HEK293 (cell line): ENCODE measurements around the gene COPA.
A peak's percentile ranks its signal among the peaks of the same experiment; 100 is the strongest.

Experiments
- FEZF1 ChIP-seq: fragments of 450-650 bp; formaldehyde crosslinking; IDR thresholded peaks from 2 replicates; pipeline ENCODE4 v1.5.1; 2016; ENCODE audit warnings: missing biosample characterization, missing genetic modification characterization
- HOXD13 ChIP-seq: sonication (generic); formaldehyde crosslinking; IDR thresholded peaks from 2 replicates; pipeline ENCODE4 v1.8.0; 2022; ENCODE audit warnings: missing genetic modification reagents, borderline replicate concordance
- KLF10 ChIP-seq: fragments of 450-650 bp; IDR thresholded peaks from 2 replicates; pipeline ENCODE4 v1.5.1; 2018; ENCODE audit warnings: missing biosample characterization, mild to moderate bottlenecking, missing genetic modification characterization
- MEIS1 ChIP-seq: sonication (generic); formaldehyde crosslinking; IDR thresholded peaks from 2 replicates; pipeline ENCODE4 v1.8.1; 2022; ENCODE audit warnings: missing genetic modification reagents, mild to moderate bottlenecking, borderline replicate concordance
- SP3 ChIP-seq: fragments of 450-650 bp; formaldehyde crosslinking; IDR thresholded peaks from 2 replicates; pipeline ENCODE4 v1.5.1; 2016; ENCODE audit warnings: missing biosample characterization, missing genetic modification characterization
- ZFHX2 ChIP-seq: fragments of 450-650 bp; formaldehyde crosslinking; conservative IDR thresholded peaks from 2 replicates; pipeline ENCODE4 v1.5.1; 2016; ENCODE audit warnings: missing biosample characterization, missing genetic modification characterization
- ZFP3 ChIP-seq: fragments of 450-650 bp; formaldehyde crosslinking; IDR thresholded peaks from 2 replicates; pipeline ENCODE4 v1.5.1; 2016; ENCODE audit warnings: low read depth, missing biosample characterization, missing genetic modification characterization
- ZNF19 ChIP-seq: fragments of 450-650 bp; formaldehyde crosslinking; IDR thresholded peaks from 2 replicates; pipeline ENCODE4; 2016; ENCODE audit warnings: missing biosample characterization, missing genetic modification characterization, low read depth
- ZNF266 ChIP-seq: fragments of 450-650 bp; formaldehyde crosslinking; IDR thresholded peaks from 2 replicates; pipeline ENCODE4 v1.5.1; 2016; ENCODE audit warnings: missing biosample characterization, missing genetic modification characterization, low read depth
- ZNF292 ChIP-seq: fragments of 450-650 bp; formaldehyde crosslinking; IDR thresholded peaks from 2 replicates; pipeline ENCODE4 v1.5.1; 2016; ENCODE audit warnings: low read depth, missing biosample characterization, missing genetic modification characterization, borderline replicate concordance
- ZNF449 ChIP-seq: fragments of 450-650 bp; formaldehyde crosslinking; IDR thresholded peaks from 2 replicates; pipeline ENCODE4 v1.5.1; 2017; ENCODE audit warnings: missing biosample characterization, mild to moderate bottlenecking, missing genetic modification characterization, moderate library complexity
- ZNF510 ChIP-seq: fragments of 450-650 bp; formaldehyde crosslinking; IDR thresholded peaks from 2 replicates; pipeline ENCODE4 v1.5.1; 2018; ENCODE audit warnings: mild to moderate bottlenecking, missing genetic modification characterization, missing biosample characterization; ENCODE audit not compliant: insufficient replicate concordance
- ZNF514 ChIP-seq: fragments of 450-650 bp; formaldehyde crosslinking; IDR thresholded peaks from 2 replicates; pipeline ENCODE4 v1.5.1; 2016; ENCODE audit warnings: missing biosample characterization, missing genetic modification characterization
- ZNF518A ChIP-seq: fragments of 450-650 bp; formaldehyde crosslinking; conservative IDR thresholded peaks from 2 replicates; pipeline ENCODE4 v1.5.1; 2016; ENCODE audit warnings: low read depth, missing biosample characterization, missing genetic modification characterization
- ZNF555 ChIP-seq: fragments of 450-650 bp; formaldehyde crosslinking; conservative IDR thresholded peaks from 2 replicates; pipeline ENCODE4 v1.5.1; 2017; ENCODE audit warnings: missing biosample characterization, mild to moderate bottlenecking, missing genetic modification characterization, inconsistent platforms
- ZNF596 ChIP-seq: fragments of 450-650 bp; IDR thresholded peaks from 2 replicates; pipeline ENCODE4 v1.5.0; 2018; ENCODE audit warnings: missing biosample characterization, mild to moderate bottlenecking, missing genetic modification characterization, moderate library complexity
- ZNF624 ChIP-seq: fragments of 450-650 bp; formaldehyde crosslinking; IDR thresholded peaks from 2 replicates; pipeline ENCODE4 v1.5.1; 2017; ENCODE audit warnings: missing biosample characterization, missing genetic modification characterization
- ZNF660 ChIP-seq: fragments of 450-650 bp; IDR thresholded peaks from 2 replicates; pipeline ENCODE4 v1.5.1; 2018; ENCODE audit warnings: missing biosample characterization, mild to moderate bottlenecking, missing genetic modification characterization
- ZNF701 ChIP-seq: fragments of 450-650 bp; formaldehyde crosslinking; IDR thresholded peaks from 2 replicates; pipeline ENCODE4 v1.5.1; 2016; ENCODE audit warnings: missing biosample characterization, missing genetic modification characterization
- ZNF704 ChIP-seq: fragments of 450-650 bp; formaldehyde crosslinking; IDR thresholded peaks from 2 replicates; pipeline ENCODE4 v1.5.1; 2016; ENCODE audit warnings: missing biosample characterization, missing genetic modification characterization
- ZNF707 ChIP-seq: fragments of 450-650 bp; formaldehyde crosslinking; IDR thresholded peaks from 2 replicates; pipeline ENCODE4 v1.5.1; 2016; ENCODE audit warnings: missing biosample characterization, missing genetic modification characterization
- ZNF792 ChIP-seq: fragments of 450-650 bp; formaldehyde crosslinking; IDR thresholded peaks from 2 replicates; pipeline ENCODE4 v1.5.1; 2016; ENCODE audit warnings: missing biosample characterization, missing genetic modification characterization
- ZSCAN18 ChIP-seq: fragments of 450-650 bp; formaldehyde crosslinking; IDR thresholded peaks from 2 replicates; pipeline ENCODE4 v1.5.1; 2016; ENCODE audit warnings: missing biosample characterization, missing genetic modification characterization
- ZSCAN30 ChIP-seq: fragments of 450-650 bp; IDR thresholded peaks from 2 replicates; pipeline ENCODE4 v1.5.1; 2018; ENCODE audit warnings: missing biosample characterization, mild to moderate bottlenecking, missing genetic modification characterization, moderate library complexity
- TF ChIP-seq, protein P1 (sequence below): fragments of 450-650 bp; formaldehyde crosslinking; IDR thresholded peaks from 2 replicates; pipeline ENCODE4 v1.5.1; 2016; ENCODE audit warnings: missing biosample characterization, missing genetic modification characterization

Gene COPA

DNA sequence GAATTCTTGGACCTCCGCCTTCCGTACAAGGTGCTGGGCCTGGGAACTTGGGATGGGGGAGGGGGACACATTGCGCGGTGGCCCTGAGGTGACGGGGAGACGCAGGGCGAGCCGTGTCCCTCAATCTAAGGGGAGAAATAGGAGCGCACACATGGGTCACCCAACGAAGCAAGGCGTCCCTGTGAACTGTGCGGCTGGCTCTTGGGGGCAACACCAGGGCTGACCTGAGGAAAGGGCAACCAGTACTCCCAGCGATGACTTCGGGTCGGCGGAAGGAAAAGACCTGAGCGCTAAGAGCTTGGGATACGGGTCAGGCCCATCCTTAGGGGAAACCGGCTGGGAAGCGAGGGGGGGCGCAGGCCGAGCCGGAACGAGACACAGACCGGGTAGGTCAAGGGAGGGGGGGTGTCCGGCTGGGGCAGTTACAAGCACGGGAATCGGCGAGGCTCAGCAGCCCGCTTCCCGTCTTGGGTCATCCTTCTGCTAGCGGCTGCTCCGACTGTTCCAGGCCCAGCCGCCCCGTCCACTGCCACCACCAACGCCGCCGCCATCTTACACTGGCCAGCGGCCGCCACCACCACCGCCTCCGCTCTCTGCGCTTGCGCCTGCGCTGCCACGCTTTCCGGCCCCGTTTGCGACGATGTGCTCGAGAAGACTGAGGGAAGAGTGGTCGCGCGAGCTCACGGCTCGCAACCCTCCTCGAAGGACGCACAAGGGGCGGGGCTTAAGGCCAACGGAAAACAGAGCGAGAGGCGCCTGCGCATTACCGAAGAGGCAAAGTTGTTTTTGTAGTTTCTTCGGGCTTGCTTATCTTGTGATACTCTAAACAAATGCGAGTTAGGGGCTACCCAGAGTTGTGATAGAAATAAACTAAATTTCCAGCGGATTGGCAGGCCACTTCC is 80.9 kb downstream of the COPA start, which contains the start of gene DCAF8 (continued):
- peak; percentile 45; the same call in 1 of the 2 replicates for TF ChIP-seq HOXD13 (CRISPR knock-in tag)
- no peak for TF ChIP-seq ZNF266 (tag by site-specific recombination)
- TF ChIP-seq ZNF704 (tag by site-specific recombination): no peak
- TF ChIP-seq ZNF19 (tag by site-specific recombination): no peak
- peak; percentile 75; the same call in 1 of the 2 replicates for TF ChIP-seq ZNF792 (tag by site-specific recombination)
- TF ChIP-seq ZNF707 (tag by site-specific recombination): no peak
- no peak for TF ChIP-seq ZNF449 (tag by site-specific recombination)
- TF ChIP-seq SP3 (tag by site-specific recombination): peak; percentile 75
- peak; percentile 97 for TF ChIP-seq ZSCAN30 (tag by site-specific recombination)
- TF ChIP-seq ZNF660 (tag by site-specific recombination): peak; percentile 9; the same call in 1 of the 2 replicates
- no peak for TF ChIP-seq KLF10
- peak; percentile 9; the same call in 1 of the 2 replicates for TF ChIP-seq ZNF518A (tag by site-specific recombination)
- no peak for TF ChIP-seq ZNF624 (tag by site-specific recombination)
- no peak for TF ChIP-seq ZNF596 (tag by site-specific recombination)
- TF ChIP-seq ZNF292 (tag by site-specific recombination): no peak; the same call in 1 of the 2 replicates
- no peak for TF ChIP-seq ZSCAN18 (tag by site-specific recombination)
- TF ChIP-seq ZNF510: peak; percentile 86
- no peak for TF ChIP-seq ZNF701 (tag by site-specific recombination)
- no peak for TF ChIP-seq ZFP3 (tag by site-specific recombination)
- TF ChIP-seq FEZF1 (tag by site-specific recombination): no peak
- no peak for TF ChIP-seq ZNF514 (tag by site-specific recombination)
- TF ChIP-seq ZNF555: no peak
- TF ChIP-seq MEIS1: no peak
- TF ChIP-seq, protein P1, sequence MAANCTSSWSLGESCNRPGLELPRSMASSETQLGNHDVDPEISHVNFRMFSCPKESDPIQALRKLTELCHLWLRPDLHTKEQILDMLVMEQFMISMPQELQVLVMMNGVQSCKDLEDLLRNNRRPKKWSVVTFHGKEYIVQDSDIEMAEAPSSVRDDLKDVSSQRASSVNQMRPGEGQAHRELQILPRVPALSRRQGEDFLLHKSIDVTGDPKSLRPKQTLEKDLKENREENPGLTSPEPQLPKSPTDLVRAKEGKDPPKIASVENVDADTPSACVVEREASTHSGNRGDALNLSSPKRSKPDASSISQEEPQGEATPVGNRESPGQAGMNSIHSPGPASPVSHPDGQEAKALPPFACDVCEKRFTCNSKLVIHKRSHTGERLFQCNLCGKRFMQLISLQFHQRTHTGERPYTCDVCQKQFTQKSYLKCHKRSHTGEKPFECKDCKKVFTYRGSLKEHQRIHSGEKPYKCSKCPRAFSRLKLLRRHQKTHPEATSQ (tag by site-specific recombination): peak; percentile 90
- peak; percentile 94 for TF ChIP-seq ZFHX2 (tag by site-specific recombination)
